HL-60 (cell line): ENCODE data around the gene ARMC2.

Experiments
- GABPA ChIP-seq: IDR thresholded peaks from 2 replicates; pipeline ENCODE4 v1.6.1; 2012; ENCODE audit warnings: low read depth
- POLR2AphosphoS5 ChIP-seq: IDR thresholded peaks from 2 replicates; pipeline ENCODE4 v1.6.1; 2012; ENCODE audit warnings: low read depth
- TF ChIP-seq, protein P1 (sequence below): IDR thresholded peaks from one replicate; pipeline ENCODE4 v1.5.1; 2011; ENCODE audit warnings: low read length, control low read depth, inconsistent platforms; ENCODE audit not compliant: insufficient read depth

DNA sequence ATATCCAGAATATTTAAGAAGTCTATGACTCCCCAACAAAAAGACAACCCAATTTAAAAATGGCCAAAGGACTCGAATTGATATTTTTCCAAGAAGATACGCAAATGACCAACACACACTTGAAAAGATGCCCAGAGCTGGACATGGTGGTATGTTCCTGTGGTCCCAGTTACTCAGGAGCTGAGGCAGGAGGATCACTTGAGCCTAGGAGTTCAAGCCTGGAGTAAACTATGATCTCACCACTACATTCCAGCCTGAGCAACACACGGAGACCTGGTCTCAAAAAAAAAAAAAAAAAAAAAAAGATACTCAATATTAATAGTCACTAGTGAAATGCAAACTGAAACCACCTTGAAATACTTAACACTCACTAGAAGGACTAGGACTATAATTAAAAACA lies 12.2 kb upstream of the ARMC2 start:
- TF ChIP-seq, protein P1, sequence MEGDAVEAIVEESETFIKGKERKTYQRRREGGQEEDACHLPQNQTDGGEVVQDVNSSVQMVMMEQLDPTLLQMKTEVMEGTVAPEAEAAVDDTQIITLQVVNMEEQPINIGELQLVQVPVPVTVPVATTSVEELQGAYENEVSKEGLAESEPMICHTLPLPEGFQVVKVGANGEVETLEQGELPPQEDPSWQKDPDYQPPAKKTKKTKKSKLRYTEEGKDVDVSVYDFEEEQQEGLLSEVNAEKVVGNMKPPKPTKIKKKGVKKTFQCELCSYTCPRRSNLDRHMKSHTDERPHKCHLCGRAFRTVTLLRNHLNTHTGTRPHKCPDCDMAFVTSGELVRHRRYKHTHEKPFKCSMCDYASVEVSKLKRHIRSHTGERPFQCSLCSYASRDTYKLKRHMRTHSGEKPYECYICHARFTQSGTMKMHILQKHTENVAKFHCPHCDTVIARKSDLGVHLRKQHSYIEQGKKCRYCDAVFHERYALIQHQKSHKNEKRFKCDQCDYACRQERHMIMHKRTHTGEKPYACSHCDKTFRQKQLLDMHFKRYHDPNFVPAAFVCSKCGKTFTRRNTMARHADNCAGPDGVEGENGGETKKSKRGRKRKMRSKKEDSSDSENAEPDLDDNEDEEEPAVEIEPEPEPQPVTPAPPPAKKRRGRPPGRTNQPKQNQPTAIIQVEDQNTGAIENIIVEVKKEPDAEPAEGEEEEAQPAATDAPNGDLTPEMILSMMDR = no peak
- TF ChIP-seq GABPA = no peak
- no peak for TF ChIP-seq POLR2AphosphoS5
